SK-N-SH treated with all-trans-retinoic acid at 6 μM for 48 hours (cell line): Measurements from ENCODE around the gene KRT78.

Experiments
- ATAC-seq: fragments of 200-7000 bp; cut with Tn5 transposase; 3 replicates; pipeline ENCODE4 v1.9.1; 2020; ENCODE audit warnings: mild to moderate bottlenecking, moderate library complexity
- ARNTL ChIP-seq: fragments of 450-650 bp; formaldehyde crosslinking; IDR thresholded peaks from 2 replicates; pipeline ENCODE4 v1.5.0; 2020; ENCODE audit warnings: low read depth, mild to moderate bottlenecking, moderate library complexity, borderline replicate concordance
- BACH2 ChIP-seq: fragments of 250-450 bp; sonication (Bioruptor Pico); IDR thresholded peaks from 2 replicates; pipeline ENCODE4 v1.9.0; 2021; ENCODE audit warnings: mild to moderate bottlenecking, borderline replicate concordance
- CREB5 ChIP-seq: fragments of 250-450 bp; sonication (Bioruptor Pico); IDR thresholded peaks from 2 replicates; pipeline ENCODE4 v1.5.1; 2020; ENCODE audit warnings: low read depth, mild to moderate bottlenecking, moderate library complexity
- CSDC2 ChIP-seq: fragments of 250-450 bp; sonication (Bioruptor Pico); IDR thresholded peaks from 2 replicates; pipeline ENCODE4 v1.5.0; 2020; ENCODE audit warnings: mild to moderate bottlenecking, moderate library complexity
- ESRRG ChIP-seq: fragments of 250-450 bp; sonication (Bioruptor Pico); IDR thresholded peaks from 2 replicates; pipeline ENCODE4 v1.6.1; 2021; ENCODE audit warnings: mild to moderate bottlenecking
- ISL1 ChIP-seq: fragments of 250-450 bp; sonication (Bioruptor Pico); IDR thresholded peaks from 2 replicates; pipeline ENCODE4 v2.1.2; 2022; ENCODE audit warnings: mild to moderate bottlenecking, moderate library complexity
- OSR1 ChIP-seq: fragments of 250-450 bp; sonication (Bioruptor Pico); IDR thresholded peaks from 2 replicates; pipeline ENCODE4 v1.8.0; 2022; ENCODE audit warnings: moderate library complexity, mild to moderate bottlenecking, inconsistent platforms
- PATZ1 ChIP-seq: fragments of 250-450 bp; sonication (Bioruptor Pico); IDR thresholded peaks from 2 replicates; pipeline ENCODE4 v1.8.0; 2020; ENCODE audit warnings: mild to moderate bottlenecking, moderate library complexity, borderline replicate concordance
- POU6F1 ChIP-seq: fragments of 250-450 bp; sonication (Bioruptor Pico); IDR thresholded peaks from 2 replicates; pipeline ENCODE4 v1.8.0; 2021; ENCODE audit warnings: low read depth, mild to moderate bottlenecking, moderate library complexity, borderline replicate concordance
- PPARA ChIP-seq: fragments of 250-450 bp; sonication (Bioruptor Pico); IDR thresholded peaks from 2 replicates; pipeline ENCODE4 v1.5.0; 2020; ENCODE audit warnings: mild to moderate bottlenecking, borderline replicate concordance
- RARB ChIP-seq: fragments of 250-450 bp; sonication (Bioruptor Pico); IDR thresholded peaks from 2 replicates; pipeline ENCODE4 v1.8.0; 2021; ENCODE audit warnings: mild to moderate bottlenecking, moderate library complexity
- SNAI2 ChIP-seq: fragments of 250-450 bp; sonication (Bioruptor Pico); IDR thresholded peaks from 2 replicates; pipeline ENCODE4 v1.5.0; 2020; ENCODE audit warnings: mild to moderate bottlenecking, moderate library complexity
- TOX ChIP-seq: fragments of 250-450 bp; sonication (Bioruptor Pico); IDR thresholded peaks from 2 replicates; pipeline ENCODE4 v1.8.0; 2021; ENCODE audit warnings: mild to moderate bottlenecking, moderate library complexity, borderline replicate concordance
- TSHZ2 ChIP-seq: fragments of 250-450 bp; sonication (Bioruptor Pico); IDR thresholded peaks from 2 replicates; pipeline ENCODE4 v1.5.0; 2020; ENCODE audit warnings: mild to moderate bottlenecking, moderate library complexity
- ZNF565 ChIP-seq: fragments of 450-650 bp; formaldehyde crosslinking; conservative IDR thresholded peaks from 2 replicates; pipeline ENCODE4 v1.5.0; 2020; ENCODE audit warnings: low read depth, mild to moderate bottlenecking, moderate library complexity
- ZNF8 ChIP-seq: fragments of 450-650 bp; formaldehyde crosslinking; IDR thresholded peaks from 2 replicates; pipeline ENCODE4 v1.5.0; 2020; ENCODE audit warnings: mild to moderate bottlenecking, moderate library complexity

Gene KRT78

GRCh38 chr12:52838609-52839435 lies 10.0 kb downstream of the KRT78 start:
- TF ChIP-seq ARNTL (CRISPR knock-in tag): no peak
- no peak for TF ChIP-seq CREB5 (CRISPR knock-in tag)
- no peak for TF ChIP-seq PATZ1 (CRISPR knock-in tag)
- TF ChIP-seq TOX (CRISPR knock-in tag): no peak
- no peak for TF ChIP-seq ZNF565
- no peak for TF ChIP-seq PPARA (CRISPR knock-in tag)
- TF ChIP-seq ZNF8 (CRISPR knock-in tag): no peak
- no peak for TF ChIP-seq POU6F1 (CRISPR knock-in tag)
- no peak for TF ChIP-seq RARB
- TF ChIP-seq BACH2: no peak
- ATAC-seq: no peak

GRCh38 chr12:52837781-52838608 lies 10.8 kb downstream of the KRT78 start:
- no peak for ATAC-seq
- TF ChIP-seq OSR1 (CRISPR knock-in tag) (no peak), RARB (no peak), SNAI2 (CRISPR knock-in tag) (no peak), ISL1 (CRISPR knock-in tag) (no peak), PATZ1 (CRISPR knock-in tag) (no peak), TSHZ2 (CRISPR knock-in tag) (no peak), CREB5 (CRISPR knock-in tag) (no peak), ARNTL (CRISPR knock-in tag) (no peak), POU6F1 (CRISPR knock-in tag) (no peak), TOX (CRISPR knock-in tag) (no peak), CSDC2 (CRISPR knock-in tag) (no peak), PPARA (CRISPR knock-in tag) (no peak), ESRRG (CRISPR knock-in tag) (no peak)
